HEK293 (cell line): ENCODE measurements around the gene GIGYF1.

ENCODE experiments used
- ZNF274 ChIP-seq, 2 experiments: fragments of 200-500 bp in 1 of 2; fragments of 450-650 bp in 1 of 2; sonication (Bioruptor generic) in 1 of 2; formaldehyde crosslinking in 1 of 2; IDR thresholded peaks; 2 replicates each; pipeline versions ENCODE4 v1.5.1 to v1.6.1; 2014 to 2016; ENCODE audit warnings: borderline replicate concordance in 1 of 2, inconsistent platforms in 1 of 2, low read length in 1 of 2, missing biosample characterization in 1 of 2, missing genetic modification characterization in 1 of 2
- ZNF292 ChIP-seq: fragments of 450-650 bp; formaldehyde crosslinking; IDR thresholded peaks from 2 replicates; pipeline ENCODE4 v1.5.1; 2016; ENCODE audit warnings: low read depth, missing biosample characterization, missing genetic modification characterization, borderline replicate concordance

GRCh38 chr7:100681491-100682227 is 12.4 kb downstream of the GIGYF1 start:
- no peak for TF ChIP-seq ZNF274 (IDR thresholded peaks at IDR 0.05; ENCODE audit: low read length)
- no peak for TF ChIP-seq ZNF274 (tag by site-specific recombination; IDR thresholded peaks at IDR 0.05; ENCODE audit: borderline replicate concordance)
- no peak for TF ChIP-seq ZNF292 (tag by site-specific recombination)
